Bronchial epithelial cell (primary cell): ENCODE results near the gene CAMTA1. TPM values are rescaled to one million over a fixed set of nuclear protein-coding genes. Genes with fewer than 3 reads are reported as not detected.
A peak's percentile ranks its signal among the peaks of the same experiment; 100 is the strongest.

ENCODE experiments used
- DNase-seq: peaks from one replicate; pipeline ENCODE4 v3.0.0-alpha.2; 2010; ENCODE audit warnings: low read depth
- FAIRE-seq: peaks from 2 replicates; lab custom pipeline; 2011; peaks lifted over from hg19 to GRCh38; lab: Jason Lieb, UNC
- H3K27me3 ChIP-seq: 2 replicates; pipeline ENCODE4 v1.5.1; 2011; ENCODE audit warnings: low read length; ENCODE audit not compliant: control insufficient read depth, insufficient read depth
- H3K36me3 ChIP-seq: 2 replicates; pipeline ENCODE4 v1.5.1; 2011; ENCODE audit warnings: low read length; ENCODE audit not compliant: control insufficient read depth, insufficient read depth
- H3K4me3 ChIP-seq: 2 replicates; pipeline ENCODE4 v1.5.1; 2011; ENCODE audit warnings: mild to moderate bottlenecking, low read depth, low read length, control low read depth
- total RNA-seq: library from RNA; depleted of rRNA; stranded (reverse); fragments of >200 nt; gene quantifications from 2 replicates; pipeline ENCODE4 v1.2.1, GENCODE V29; 2014
- TF ChIP-seq, protein P1 (sequence below): IDR thresholded peaks from 2 replicates; pipeline ENCODE4 v1.5.1; 2011; ENCODE audit warnings: mild to moderate bottlenecking, moderate library complexity, low read length, control low read depth, inconsistent platforms; ENCODE audit not compliant: insufficient read depth, severe bottlenecking

Gene CAMTA1
- total RNA-seq, 1 donor from 2014 or later = 68.2 TPM

DNA sequence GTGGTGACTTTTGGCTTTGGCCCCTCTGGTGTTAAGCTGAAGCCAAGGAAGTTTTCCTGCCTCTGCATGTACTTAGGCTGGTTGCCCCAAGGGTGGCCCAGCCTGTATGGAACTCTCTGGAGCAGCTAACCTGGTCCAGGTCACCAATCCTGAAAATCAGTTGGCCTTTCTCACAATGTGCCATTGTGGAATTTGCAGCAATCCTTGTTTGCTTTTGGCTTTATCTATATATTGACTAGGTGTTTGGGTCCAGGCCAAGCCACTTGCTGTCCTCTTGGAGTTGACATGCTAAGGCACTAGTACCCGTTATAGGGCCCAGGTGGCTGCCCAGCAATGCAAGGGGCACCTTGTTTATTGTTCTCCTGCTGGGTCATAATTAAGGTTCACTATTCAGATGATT, 124.6 kb downstream of the CAMTA1 start:
- Histone ChIP-seq H3K4me3 (no peak overlapping the region), H3K27me3 (peaks cover 4% of the 10 kb centered on the region), H3K36me3 (no peaks in the 10 kb centered on the region)
- no peak for DNase-seq
- TF ChIP-seq, protein P1, sequence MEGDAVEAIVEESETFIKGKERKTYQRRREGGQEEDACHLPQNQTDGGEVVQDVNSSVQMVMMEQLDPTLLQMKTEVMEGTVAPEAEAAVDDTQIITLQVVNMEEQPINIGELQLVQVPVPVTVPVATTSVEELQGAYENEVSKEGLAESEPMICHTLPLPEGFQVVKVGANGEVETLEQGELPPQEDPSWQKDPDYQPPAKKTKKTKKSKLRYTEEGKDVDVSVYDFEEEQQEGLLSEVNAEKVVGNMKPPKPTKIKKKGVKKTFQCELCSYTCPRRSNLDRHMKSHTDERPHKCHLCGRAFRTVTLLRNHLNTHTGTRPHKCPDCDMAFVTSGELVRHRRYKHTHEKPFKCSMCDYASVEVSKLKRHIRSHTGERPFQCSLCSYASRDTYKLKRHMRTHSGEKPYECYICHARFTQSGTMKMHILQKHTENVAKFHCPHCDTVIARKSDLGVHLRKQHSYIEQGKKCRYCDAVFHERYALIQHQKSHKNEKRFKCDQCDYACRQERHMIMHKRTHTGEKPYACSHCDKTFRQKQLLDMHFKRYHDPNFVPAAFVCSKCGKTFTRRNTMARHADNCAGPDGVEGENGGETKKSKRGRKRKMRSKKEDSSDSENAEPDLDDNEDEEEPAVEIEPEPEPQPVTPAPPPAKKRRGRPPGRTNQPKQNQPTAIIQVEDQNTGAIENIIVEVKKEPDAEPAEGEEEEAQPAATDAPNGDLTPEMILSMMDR = no peak
- FAIRE-seq = no peak

DNA sequence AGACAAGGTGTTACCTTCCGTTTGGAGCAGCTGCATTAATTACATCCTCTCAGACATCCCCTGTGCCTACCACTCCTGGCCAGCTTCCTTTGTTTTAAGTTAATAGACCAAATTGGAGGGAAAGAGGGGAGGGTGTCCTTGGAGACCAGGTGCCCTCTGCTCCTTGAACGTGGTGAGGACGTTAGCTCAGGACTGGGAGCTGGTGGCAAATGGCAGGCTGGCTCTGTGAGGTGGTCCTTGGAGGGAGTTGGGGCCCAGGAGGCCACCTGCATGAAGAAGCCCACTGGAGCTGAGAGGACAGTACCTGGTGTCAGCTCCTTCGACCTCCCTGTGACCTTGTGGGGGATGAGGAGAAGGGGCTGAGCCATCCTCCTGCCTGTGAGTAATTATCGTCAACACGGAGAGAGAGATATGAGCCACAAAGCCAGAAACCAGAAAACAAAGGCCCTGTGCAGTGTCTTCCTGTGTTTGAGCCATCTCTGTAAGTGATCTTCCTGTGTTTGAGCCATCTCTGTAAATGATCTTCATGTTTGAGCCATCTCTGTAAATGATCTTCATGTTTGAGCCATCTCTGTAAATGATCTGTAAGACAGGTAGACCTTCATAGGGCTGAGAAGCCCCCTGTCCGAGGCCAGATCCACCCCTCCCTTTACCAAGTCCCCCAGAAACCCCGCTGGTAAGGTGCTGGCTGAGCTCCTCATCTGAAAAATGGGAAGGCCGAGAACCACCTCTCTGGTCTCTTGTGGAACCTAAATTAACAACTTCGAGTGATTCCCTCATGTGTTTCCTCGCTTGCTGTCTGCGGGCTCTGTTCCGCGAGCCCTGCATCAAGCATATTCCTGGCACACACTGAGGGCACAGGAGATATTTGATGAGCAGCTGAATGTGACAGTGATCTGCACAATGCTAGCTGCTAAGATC, 126.0 kb downstream of the CAMTA1 start:
- Histone ChIP-seq H3K4me3 (no peak overlapping the region), H3K27me3 (no peaks in the 10 kb centered on the region), H3K36me3 (no peaks in the 10 kb centered on the region)
- TF ChIP-seq, protein P1 = no peak
- FAIRE-seq (peak; percentile 97), DNase-seq (no peak)

DNA sequence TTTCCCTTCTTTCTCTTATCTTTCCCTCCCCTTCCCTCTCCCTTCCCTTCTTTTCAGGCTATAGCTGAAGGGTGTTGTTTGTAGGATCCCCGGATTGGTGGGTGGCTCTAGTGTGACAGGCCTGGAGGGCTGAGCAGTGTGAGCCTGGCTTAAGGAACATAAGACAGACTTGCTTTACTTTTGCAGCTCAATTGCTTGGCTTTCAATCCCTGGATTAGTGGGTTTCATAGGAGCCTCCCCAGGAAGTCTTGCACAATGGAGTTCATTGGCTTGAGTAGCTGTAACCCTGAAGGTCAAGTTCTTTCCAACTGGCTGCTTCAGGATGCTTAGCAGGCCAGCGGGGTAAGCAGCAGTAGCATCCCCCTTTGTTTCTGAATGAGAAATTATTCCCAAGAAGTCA, 126.7 kb downstream of the CAMTA1 start:
- DNase-seq (no peak), FAIRE-seq (no peak)
- Histone ChIP-seq H3K4me3 (no peak overlapping the region), H3K36me3 (no peaks in the 10 kb centered on the region), H3K27me3 (no peaks in the 10 kb centered on the region)
- TF ChIP-seq, protein P1 = no peak

DNA sequence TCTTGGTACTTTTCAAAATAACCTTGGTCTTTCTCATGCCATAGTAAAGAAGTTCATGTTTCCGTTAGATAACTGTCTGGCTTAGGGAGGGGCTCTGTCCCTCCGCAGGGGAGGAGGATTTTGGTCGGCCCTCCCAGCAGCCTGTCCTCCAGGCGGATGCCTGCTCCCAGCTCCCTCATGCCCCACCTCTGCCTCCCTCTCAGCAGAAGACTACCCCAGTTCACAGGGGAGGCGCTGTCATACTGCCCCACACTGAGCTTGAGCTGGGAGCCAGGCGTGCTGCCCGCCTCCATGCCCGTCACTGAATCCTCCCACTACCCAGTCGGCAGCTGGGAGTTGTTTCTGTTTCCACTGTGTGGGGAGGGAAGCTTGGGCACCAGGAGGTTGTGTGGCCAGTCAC, 127.3 kb downstream of the CAMTA1 start:
- no peaks in the 10 kb centered on the region for H3K27me3 ChIP-seq
- no peak for FAIRE-seq
- TF ChIP-seq, protein P1 = no peak
- DNase-seq = no peak
- H3K4me3 ChIP-seq = no peak overlapping the region
- H3K36me3 ChIP-seq = no peaks in the 10 kb centered on the region

DNA sequence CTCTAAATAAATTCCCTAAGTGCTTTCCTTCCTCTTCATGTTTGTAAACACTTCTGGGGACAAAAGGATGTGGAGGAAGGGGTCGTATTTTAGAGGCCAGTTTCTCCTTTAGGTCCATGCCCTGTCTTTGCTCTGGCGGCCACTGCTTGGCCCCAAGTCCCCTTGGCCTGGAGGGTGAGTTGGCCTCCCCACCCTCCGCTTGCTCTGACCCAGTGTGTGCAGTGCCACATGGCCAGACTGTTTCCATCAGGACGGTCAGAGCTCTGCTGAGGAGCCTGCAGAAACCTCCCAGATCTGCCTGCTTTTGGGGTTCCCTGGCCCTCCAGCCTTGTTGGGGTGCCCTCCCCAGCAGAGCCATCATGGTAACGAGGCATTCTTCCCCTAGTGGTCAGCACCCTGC, 127.8 kb downstream of the CAMTA1 start:
- Histone ChIP-seq H3K27me3 (no peaks in the 10 kb centered on the region), H3K36me3 (no peaks in the 10 kb centered on the region), H3K4me3 (no peak overlapping the region)
- TF ChIP-seq, protein P1 = no peak
- no peak for DNase-seq
- FAIRE-seq = no peak
